HEK293 (cell line): ENCODE results near the gene ZDHHC11.

ENCODE experiments used
- CTCF ChIA-PET: fragments of 350-600 bp; formaldehyde crosslinking; extraction: SDS; loops from one replicate; lab custom pipeline; 2021; ENCODE audit warnings: antibody characterized with exemption; lab: Yijun Ruan, JAX
- POLR2A ChIA-PET: fragments of 300-600 bp; formaldehyde crosslinking; extraction: SDS; loops from one replicate; lab custom pipeline; 2020; ENCODE audit warnings: antibody characterized with exemption, inconsistent platforms; lab: Yijun Ruan, JAX
- H3K27ac ChIP-seq: fragments of 200-500 bp; sonication (Bioruptor generic); 2 replicates; pipeline ENCODE4 v1.5.1; 2014; ENCODE audit warnings: low read depth, low read length, control low read depth, inconsistent platforms; ENCODE audit errors: extremely low read depth
- H3K36me3 ChIP-seq, 2 experiments: fragments of 200-500 bp in 1 of 2; sonication (Bioruptor generic) in 1 of 2; 1 replicate in 1 of 2; 2 replicates in 1 of 2; pipeline ENCODE4 v1.5.1; 2014 to 2017; ENCODE audit warnings: inconsistent platforms in 2 of 2, low read length in 2 of 2; ENCODE audit not compliant: control insufficient read depth in 2 of 2, insufficient read depth in 1 of 2
- H3K4me1 ChIP-seq: fragments of 200-500 bp; sonication (Bioruptor generic); 2 replicates; pipeline ENCODE4 v1.5.1; 2014; ENCODE audit warnings: mild to moderate bottlenecking, low read length, inconsistent platforms; ENCODE audit not compliant: control insufficient read depth, insufficient read depth
- H3K4me3 ChIP-seq: 2 replicates; pipeline ENCODE4 v1.5.1; 2011; ENCODE audit warnings: low read depth, mild to moderate bottlenecking, control low read depth, low read length, moderate library complexity
- H3K9me3 ChIP-seq: fragments of 200-500 bp; sonication (Bioruptor generic); 2 replicates; pipeline ENCODE4 v1.5.1; 2014; ENCODE audit warnings: low read depth, low read length, inconsistent platforms; ENCODE audit not compliant: control insufficient read depth, insufficient read depth
- GLI2 ChIP-seq: fragments of 450-650 bp; formaldehyde crosslinking; IDR thresholded peaks from 2 replicates; pipeline ENCODE4; 2017; ENCODE audit warnings: missing biosample characterization, missing genetic modification characterization, low read depth, borderline replicate concordance
- HOXA7 ChIP-seq: sonication (generic); formaldehyde crosslinking; IDR thresholded peaks from 2 replicates; pipeline ENCODE4 v1.8.1; 2022; ENCODE audit warnings: missing genetic modification reagents, borderline replicate concordance
- KLF8 ChIP-seq: fragments of 450-650 bp; formaldehyde crosslinking; IDR thresholded peaks from 2 replicates; pipeline ENCODE4 v1.5.1; 2016; ENCODE audit warnings: missing biosample characterization, missing genetic modification characterization
- SALL2 ChIP-seq: fragments of 450-650 bp; formaldehyde crosslinking; IDR thresholded peaks from 2 replicates; pipeline ENCODE4 v1.5.0; 2017; ENCODE audit warnings: missing biosample characterization, mild to moderate bottlenecking, missing genetic modification characterization, borderline replicate concordance
- SP7 ChIP-seq: fragments of 450-650 bp; formaldehyde crosslinking; IDR thresholded peaks from 2 replicates; pipeline ENCODE4 v1.5.1; 2016; ENCODE audit warnings: missing biosample characterization, missing genetic modification characterization
- ZBTB8A ChIP-seq: fragments of 450-650 bp; formaldehyde crosslinking; IDR thresholded peaks from 2 replicates; pipeline ENCODE4 v1.5.1; 2016; ENCODE audit warnings: missing biosample characterization, missing genetic modification characterization
- ZNF114 ChIP-seq: fragments of 450-650 bp; formaldehyde crosslinking; IDR thresholded peaks from 2 replicates; pipeline ENCODE4 v1.5.0; 2017; ENCODE audit warnings: missing biosample characterization, missing genetic modification characterization
- ZNF132 ChIP-seq: fragments of 450-650 bp; formaldehyde crosslinking; IDR thresholded peaks from 2 replicates; pipeline ENCODE4 v1.5.1; 2017; ENCODE audit warnings: missing biosample characterization, missing genetic modification characterization, borderline replicate concordance
- ZNF26 ChIP-seq: fragments of 450-650 bp; formaldehyde crosslinking; IDR thresholded peaks from 2 replicates; pipeline ENCODE4 v1.5.1; 2016; ENCODE audit warnings: missing biosample characterization, missing genetic modification characterization
- ZNF350 ChIP-seq: fragments of 450-650 bp; formaldehyde crosslinking; IDR thresholded peaks from 2 replicates; pipeline ENCODE4 v1.5.0; 2017; ENCODE audit warnings: missing biosample characterization, mild to moderate bottlenecking, missing genetic modification characterization
- ZNF366 ChIP-seq: fragments of 450-650 bp; formaldehyde crosslinking; conservative IDR thresholded peaks from 2 replicates; pipeline ENCODE4 v1.5.1; 2016; ENCODE audit warnings: missing biosample characterization, missing genetic modification characterization
- ZNF404 ChIP-seq: fragments of 450-650 bp; formaldehyde crosslinking; IDR thresholded peaks from 2 replicates; pipeline ENCODE4 v1.5.1; 2017; ENCODE audit warnings: missing biosample characterization, missing genetic modification characterization
- ZNF433 ChIP-seq: fragments of 450-650 bp; formaldehyde crosslinking; IDR thresholded peaks from 2 replicates; pipeline ENCODE4 v1.5.1; 2016; ENCODE audit warnings: missing biosample characterization, missing genetic modification characterization, low read depth
- ZNF501 ChIP-seq: fragments of 450-650 bp; formaldehyde crosslinking; IDR thresholded peaks from 2 replicates; pipeline ENCODE4 v1.5.1; 2016; ENCODE audit warnings: missing biosample characterization, missing genetic modification characterization
- ZNF585B ChIP-seq: fragments of 450-650 bp; formaldehyde crosslinking; IDR thresholded peaks from 2 replicates; pipeline ENCODE4 v1.5.1; 2016; ENCODE audit warnings: missing biosample characterization, missing genetic modification characterization
- ZNF654 ChIP-seq: fragments of 450-650 bp; formaldehyde crosslinking; IDR thresholded peaks from 2 replicates; pipeline ENCODE4 v1.5.1; 2016; ENCODE audit warnings: low read depth, missing biosample characterization, missing genetic modification characterization
- ZNF670 ChIP-seq: fragments of 450-650 bp; formaldehyde crosslinking; IDR thresholded peaks from 2 replicates; pipeline ENCODE4 v1.5.1; 2016; ENCODE audit warnings: missing biosample characterization, missing genetic modification characterization, low read depth
- ZNF843 ChIP-seq: fragments of 450-650 bp; formaldehyde crosslinking; IDR thresholded peaks from 2 replicates; pipeline ENCODE4 v1.5.1; 2016; ENCODE audit warnings: missing biosample characterization, missing genetic modification characterization
- ZSCAN4 ChIP-seq: fragments of 450-650 bp; formaldehyde crosslinking; IDR thresholded peaks from 2 replicates; pipeline ENCODE4 v1.5.1; 2017; ENCODE audit warnings: missing biosample characterization, missing genetic modification characterization
- ZSCAN5A ChIP-seq: fragments of 450-650 bp; formaldehyde crosslinking; IDR thresholded peaks from 2 replicates; pipeline ENCODE4 v1.5.1; 2016; ENCODE audit warnings: missing biosample characterization, missing genetic modification characterization
- ZXDB ChIP-seq: fragments of 450-650 bp; formaldehyde crosslinking; IDR thresholded peaks from 2 replicates; pipeline ENCODE4 v1.5.1; 2016; ENCODE audit warnings: missing biosample characterization, missing genetic modification characterization
- TF ChIP-seq, protein P1 (sequence below): fragments of 450-650 bp; formaldehyde crosslinking; IDR thresholded peaks from 2 replicates; pipeline ENCODE4 v1.5.1; 2016; ENCODE audit warnings: missing biosample characterization, missing genetic modification characterization, borderline replicate concordance

Gene ZDHHC11

DNA sequence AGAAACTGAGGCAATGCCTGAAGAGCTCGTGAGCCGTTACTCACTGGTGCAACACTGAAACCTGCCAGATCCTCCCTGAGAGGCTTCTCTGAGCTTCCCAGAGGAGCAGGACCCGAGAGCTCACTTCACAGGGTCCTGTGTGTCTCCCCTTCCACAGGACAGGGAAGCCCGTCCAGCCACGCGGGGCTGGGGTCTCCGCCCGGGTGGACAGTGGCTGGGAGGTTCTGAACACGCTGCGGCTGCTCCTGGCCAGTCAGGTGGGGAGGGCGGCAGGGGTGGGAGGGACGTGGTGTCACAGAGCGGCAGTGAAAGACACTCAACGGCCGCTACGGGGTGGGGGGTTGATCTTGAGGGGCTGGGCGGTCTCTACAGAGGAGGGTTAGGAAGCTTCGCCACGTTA lies 290 bp upstream of the ZDHHC11 start:
- Histone ChIP-seq H3K4me1 (no peaks in the 10 kb centered on the region), H3K36me3 (peaks cover 0 to 3% of the 10 kb centered on the region in 2 experiments; a peak in 2 of 3 replicates), H3K4me3 (no peak overlapping the region), H3K27ac (no peak overlapping the region), H3K9me3 (no peaks in the 10 kb centered on the region)
- no peak for TF ChIP-seq ZNF433
- no peak for TF ChIP-seq ZBTB8A (tag by site-specific recombination)
- no peak for TF ChIP-seq ZNF843 (tag by site-specific recombination)
- TF ChIP-seq SP7 = no peak
- no peak for TF ChIP-seq ZNF670 (tag by site-specific recombination)
- no peak for TF ChIP-seq ZNF114
- TF ChIP-seq ZNF366 (tag by site-specific recombination) = no peak
- TF ChIP-seq ZNF350 = no peak
- TF ChIP-seq HOXA7 (CRISPR knock-in tag) = no peak
- no peak for TF ChIP-seq ZSCAN4 (tag by site-specific recombination)
- no peak for TF ChIP-seq ZNF654
- no peak for TF ChIP-seq KLF8 (tag by site-specific recombination)
- TF ChIP-seq ZNF585B (tag by site-specific recombination) = no peak
- POLR2A ChIA-PET = no interaction called here
- CTCF ChIA-PET = no interaction called here

DNA sequence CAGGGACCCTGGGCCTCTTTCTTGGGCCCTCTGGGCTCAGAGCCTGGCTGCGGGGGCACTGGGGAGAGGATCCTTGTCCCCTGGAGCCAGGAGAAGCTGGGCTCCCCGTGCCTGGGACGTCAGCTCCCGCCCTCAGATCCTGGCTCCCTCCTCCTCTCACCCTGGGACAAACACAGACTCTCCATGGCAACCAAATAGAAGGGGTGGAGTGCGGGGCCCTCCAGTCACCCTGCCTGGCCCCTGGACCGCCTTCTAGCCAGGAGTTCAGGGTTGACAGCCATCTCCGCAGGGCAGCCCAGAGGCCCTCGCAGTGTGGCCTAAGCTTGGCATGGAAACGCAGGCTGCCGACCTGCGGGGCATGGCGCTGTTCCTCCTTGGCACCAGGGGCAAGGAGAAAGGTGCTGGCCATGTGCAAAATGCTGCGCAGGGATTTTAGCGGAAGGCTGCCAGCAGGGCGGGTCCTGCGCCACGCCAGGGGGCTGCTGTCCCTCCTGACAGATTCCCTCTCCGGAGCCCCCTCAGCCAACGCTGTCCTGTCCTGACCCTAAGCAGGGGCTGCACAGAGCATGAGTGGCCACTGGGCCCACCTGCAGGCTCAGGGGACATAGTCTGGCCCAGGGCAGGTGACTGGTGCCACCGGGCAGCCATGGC lies 1.0 kb downstream of the ZDHHC11 start:
- H3K27ac ChIP-seq = no peak overlapping the region
- POLR2A ChIA-PET = no interaction called here
- peaks cover 0 to 3% of the 10 kb centered on the region in 2 experiments; a peak in 1 of 3 replicates for H3K36me3 ChIP-seq
- H3K9me3 ChIP-seq = no peaks in the 10 kb centered on the region
- CTCF ChIA-PET = no interaction called here
- TF ChIP-seq GLI2 (tag by site-specific recombination) = no peak
- no peak for TF ChIP-seq ZNF501 (tag by site-specific recombination)
- TF ChIP-seq ZSCAN5A (tag by site-specific recombination) = no peak
- no peak for TF ChIP-seq ZNF26
- no peak for TF ChIP-seq ZXDB (tag by site-specific recombination)
- TF ChIP-seq SALL2 (tag by site-specific recombination) = no peak
- no peak for TF ChIP-seq ZNF132 (tag by site-specific recombination)
- TF ChIP-seq, protein P1, sequence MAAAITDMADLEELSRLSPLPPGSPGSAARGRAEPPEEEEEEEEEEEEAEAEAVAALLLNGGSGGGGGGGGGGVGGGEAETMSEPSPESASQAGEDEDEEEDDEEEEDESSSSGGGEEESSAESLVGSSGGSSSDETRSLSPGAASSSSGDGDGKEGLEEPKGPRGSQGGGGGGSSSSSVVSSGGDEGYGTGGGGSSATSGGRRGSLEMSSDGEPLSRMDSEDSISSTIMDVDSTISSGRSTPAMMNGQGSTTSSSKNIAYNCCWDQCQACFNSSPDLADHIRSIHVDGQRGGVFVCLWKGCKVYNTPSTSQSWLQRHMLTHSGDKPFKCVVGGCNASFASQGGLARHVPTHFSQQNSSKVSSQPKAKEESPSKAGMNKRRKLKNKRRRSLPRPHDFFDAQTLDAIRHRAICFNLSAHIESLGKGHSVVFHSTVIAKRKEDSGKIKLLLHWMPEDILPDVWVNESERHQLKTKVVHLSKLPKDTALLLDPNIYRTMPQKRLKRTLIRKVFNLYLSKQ (tag by site-specific recombination) = no peak
- TF ChIP-seq ZNF843 (tag by site-specific recombination) = no peak
- TF ChIP-seq ZNF404 (tag by site-specific recombination) = no peak
- H3K4me3 ChIP-seq = no peak overlapping the region
- no peaks in the 10 kb centered on the region for H3K4me1 ChIP-seq
